GM23248 (cell line): ENCODE data around the gene PAX7.

ENCODE experiments used
- EZH2 ChIP-seq: fragments of 200-600 bp; sonication (generic); IDR thresholded peaks from 2 replicates; pipeline ENCODE4 v1.6.1; 2018; ENCODE audit warnings: antibody characterized with exemption, mild to moderate bottlenecking; ENCODE audit not compliant: insufficient read depth, poor library complexity, severe bottlenecking
- EZH2phosphoT487 ChIP-seq: fragments of 200-600 bp; sonication (generic); IDR thresholded peaks from 2 replicates; pipeline ENCODE4 v1.6.1; 2018; ENCODE audit warnings: antibody characterized with exemption, moderate library complexity, mild to moderate bottlenecking, low read depth; ENCODE audit not compliant: insufficient read depth

- TF ChIP-seq EZH2phosphoT487 (0 out of 2 replicates have a peak, but pooled peaks have one; percentile 23), EZH2 (no peak)
These were observed 14.5 kb downstream of the PAX7 start for GRCh38 chr1:18644973-18645746.
